ENCODE measurements around the gene PANK1.

Gene PANK1

GRCh38 chr10:89640241-89640640 lies 4.8 kb downstream of the PANK1 start:
- H3K27me3 ChIP-seq (ENCODE audit: control insufficient read depth in 3 of 3, insufficient read depth in 3 of 3, low read depth in 1 of 3, low read length in 3 of 3) = no peaks in the 10 kb centered on the region
- H3K4me1 ChIP-seq (ENCODE audit: control insufficient read depth in 2 of 2, insufficient read depth in 1 of 2, low read depth in 1 of 2, low read length in 2 of 2) = peaks cover 0 to 2% of the 10 kb centered on the region in 2 donors
- H2BK5ac ChIP-seq (ENCODE audit: low read length) = no peak overlapping the region
- no peak overlapping the region for H2AFZ ChIP-seq (ENCODE audit: low read length)
- H3K9me3 ChIP-seq (replicated peaks in 1 of 2; ENCODE audit: control insufficient read depth in 2 of 2, insufficient read depth in 1 of 2, low read depth in 1 of 2, low read length in 2 of 2) = no peaks in the 10 kb centered on the region
- no peak overlapping the region for H2BK120ac ChIP-seq (ENCODE audit: low read depth, low read length)
- no CpG with 5 or more reads among the region's 1 CpG for WGBS, 2 donors (ENCODE audit: extremely low coverage in 2 of 2, insufficient read length in 2 of 2, insufficient replicate concordance in 1 of 2)
- no peak overlapping the region for H3K23ac ChIP-seq (ENCODE audit: low read depth, low read length, poor library complexity)
- H3K4me2 ChIP-seq (ENCODE audit: insufficient read depth, low read length, poor library complexity, severe bottlenecking) = no peak overlapping the region
- H4K8ac ChIP-seq (ENCODE audit: low read depth, low read length) = no peak overlapping the region
- no peak overlapping the region for H2AK5ac ChIP-seq (ENCODE audit: low read depth, low read length)
- no peak overlapping the region for H3K27ac ChIP-seq (replicated peaks; ENCODE audit: low read length)
- no peak overlapping the region for H4K91ac ChIP-seq (ENCODE audit: low read depth, low read length, poor library complexity)
- H2BK15ac ChIP-seq (ENCODE audit: low read length) = no peak overlapping the region
- H3K36me3 ChIP-seq (replicated peaks in 1 of 2; ENCODE audit: control insufficient read depth in 2 of 2, insufficient read depth in 2 of 2, low read length in 2 of 2) = peaks cover 0 to 43% of the 10 kb centered on the region in 2 donors
- no peak overlapping the region for H3K14ac ChIP-seq (ENCODE audit: low read length)
- H3K18ac ChIP-seq (ENCODE audit: low read length) = no peak overlapping the region
- no peak for DNase-seq (ENCODE audit: low spot score)
- H3K4me3 ChIP-seq (ENCODE audit: low read length in 2 of 2) = no peak overlapping the region
- no peak overlapping the region for H2BK12ac ChIP-seq (ENCODE audit: low read length)
- no peak overlapping the region for H3K9ac ChIP-seq (ENCODE audit: low read depth, low read length, poor library complexity)
- no peak overlapping the region for H3K4ac ChIP-seq (ENCODE audit: low read length)
- no peaks in the 10 kb centered on the region for H3K79me1 ChIP-seq (ENCODE audit: low read depth, low read length)

GRCh38 chr10:89639326-89639725 lies 5.7 kb downstream of the PANK1 start:
- Histone ChIP-seq H2BK120ac (ENCODE audit: low read depth, low read length) (no peak overlapping the region), H4K8ac (ENCODE audit: low read depth, low read length) (no peak overlapping the region), H2AK5ac (ENCODE audit: low read depth, low read length) (no peak overlapping the region), H3K18ac (ENCODE audit: low read length) (no peak overlapping the region), H3K9ac (ENCODE audit: low read depth, low read length, poor library complexity) (no peak overlapping the region), H3K36me3 (replicated peaks in 1 of 2; ENCODE audit: control insufficient read depth in 2 of 2, insufficient read depth in 2 of 2, low read length in 2 of 2) (peaks cover 2 to 52% of the 10 kb centered on the region in 2 donors), H2AFZ (ENCODE audit: low read length) (no peak overlapping the region), H3K9me3 (replicated peaks in 1 of 2; ENCODE audit: control insufficient read depth in 2 of 2, insufficient read depth in 1 of 2, low read depth in 1 of 2, low read length in 2 of 2) (no peaks in the 10 kb centered on the region), H3K4me1 (ENCODE audit: control insufficient read depth in 2 of 2, insufficient read depth in 1 of 2, low read depth in 1 of 2, low read length in 2 of 2) (peaks cover 0 to 2% of the 10 kb centered on the region in 2 donors), H2BK12ac (ENCODE audit: low read length) (no peak overlapping the region), H2BK5ac (ENCODE audit: low read length) (no peak overlapping the region), H3K4ac (ENCODE audit: low read length) (no peak overlapping the region), H3K27me3 (ENCODE audit: control insufficient read depth in 3 of 3, insufficient read depth in 3 of 3, low read depth in 1 of 3, low read length in 3 of 3) (no peaks in the 10 kb centered on the region), H3K4me2 (ENCODE audit: insufficient read depth, low read length, poor library complexity, severe bottlenecking) (no peak overlapping the region), H3K27ac (replicated peaks; ENCODE audit: low read length) (no peak overlapping the region), H3K23ac (ENCODE audit: low read depth, low read length, poor library complexity) (no peak overlapping the region), H3K79me1 (ENCODE audit: low read depth, low read length) (no peaks in the 10 kb centered on the region), H3K14ac (ENCODE audit: low read length) (no peak overlapping the region), H2BK15ac (ENCODE audit: low read length) (no peak overlapping the region), H3K4me3 (ENCODE audit: low read length in 2 of 2) (no peak overlapping the region), H4K91ac (ENCODE audit: low read depth, low read length, poor library complexity) (no peak overlapping the region)
- no CpG with 5 or more reads among the region's 2 CpGs for WGBS, 2 donors (ENCODE audit: extremely low coverage in 2 of 2, insufficient read length in 2 of 2, insufficient replicate concordance in 1 of 2)
- DNase-seq (ENCODE audit: low spot score) = no peak

GRCh38 chr10:89637113-89637512 lies 7.9 kb downstream of the PANK1 start:
- H3K27me3 ChIP-seq (ENCODE audit: control insufficient read depth in 3 of 3, insufficient read depth in 3 of 3, low read depth in 1 of 3, low read length in 3 of 3) = no peaks in the 10 kb centered on the region
- no peak for DNase-seq (ENCODE audit: low spot score)
- no peaks in the 10 kb centered on the region for H3K79me1 ChIP-seq (ENCODE audit: low read depth, low read length)
- H4K91ac ChIP-seq (ENCODE audit: low read depth, low read length, poor library complexity) = no peak overlapping the region
- H3K27ac ChIP-seq (replicated peaks; ENCODE audit: low read length) = no peak overlapping the region
- H3K9me3 ChIP-seq (replicated peaks in 1 of 2; ENCODE audit: control insufficient read depth in 2 of 2, insufficient read depth in 1 of 2, low read depth in 1 of 2, low read length in 2 of 2) = no peaks in the 10 kb centered on the region
- H3K4me3 ChIP-seq (ENCODE audit: low read length in 2 of 2) = no peak overlapping the region
- H2BK15ac ChIP-seq (ENCODE audit: low read length) = no peak overlapping the region
- no peak overlapping the region for H2AK5ac ChIP-seq (ENCODE audit: low read depth, low read length)
- H3K4me2 ChIP-seq (ENCODE audit: insufficient read depth, low read length, poor library complexity, severe bottlenecking) = no peak overlapping the region
- no peak overlapping the region for H2BK5ac ChIP-seq (ENCODE audit: low read length)
- no peak overlapping the region for H2BK120ac ChIP-seq (ENCODE audit: low read depth, low read length)
- no CpG with 5 or more reads among the region's 7 CpGs for WGBS, 2 donors (ENCODE audit: extremely low coverage in 2 of 2, insufficient read length in 2 of 2, insufficient replicate concordance in 1 of 2)
- no peak overlapping the region for H2AFZ ChIP-seq (ENCODE audit: low read length)
- H4K8ac ChIP-seq (ENCODE audit: low read depth, low read length) = no peak overlapping the region
- H3K14ac ChIP-seq (ENCODE audit: low read length) = no peak overlapping the region
- peaks cover 5 to 75% of the 10 kb centered on the region in 2 donors for H3K36me3 ChIP-seq (replicated peaks in 1 of 2; ENCODE audit: control insufficient read depth in 2 of 2, insufficient read depth in 2 of 2, low read length in 2 of 2)
- H3K4ac ChIP-seq (ENCODE audit: low read length) = no peak overlapping the region
- no peaks in the 10 kb centered on the region for H3K4me1 ChIP-seq (ENCODE audit: control insufficient read depth in 2 of 2, insufficient read depth in 1 of 2, low read depth in 1 of 2, low read length in 2 of 2)
- H2BK12ac ChIP-seq (ENCODE audit: low read length) = no peak overlapping the region
- no peak overlapping the region for H3K23ac ChIP-seq (ENCODE audit: low read depth, low read length, poor library complexity)
- no peak overlapping the region for H3K9ac ChIP-seq (ENCODE audit: low read depth, low read length, poor library complexity)
- H3K18ac ChIP-seq (ENCODE audit: low read length) = no peak overlapping the region

GRCh38 chr10:89634637-89635036 lies 10.4 kb downstream of the PANK1 start:
- no peaks in the 10 kb centered on the region for H3K9me3 ChIP-seq (replicated peaks in 1 of 2; ENCODE audit: control insufficient read depth in 2 of 2, insufficient read depth in 1 of 2, low read depth in 1 of 2, low read length in 2 of 2)
- no peak overlapping the region for H2BK120ac ChIP-seq (ENCODE audit: low read depth, low read length)
- H2AFZ ChIP-seq (ENCODE audit: low read length) = no peak overlapping the region
- H2BK12ac ChIP-seq (ENCODE audit: low read length) = no peak overlapping the region
- H3K27me3 ChIP-seq (ENCODE audit: control insufficient read depth in 3 of 3, insufficient read depth in 3 of 3, low read depth in 1 of 3, low read length in 3 of 3) = no peaks in the 10 kb centered on the region
- no peak overlapping the region for H4K8ac ChIP-seq (ENCODE audit: low read depth, low read length)
- H3K4ac ChIP-seq (ENCODE audit: low read length) = no peak overlapping the region
- peaks cover 5 to 74% of the 10 kb centered on the region in 2 donors for H3K36me3 ChIP-seq (replicated peaks in 1 of 2; ENCODE audit: control insufficient read depth in 2 of 2, insufficient read depth in 2 of 2, low read length in 2 of 2)
- H3K27ac ChIP-seq (replicated peaks; ENCODE audit: low read length) = no peak overlapping the region
- no peak overlapping the region for H3K23ac ChIP-seq (ENCODE audit: low read depth, low read length, poor library complexity)
- no CpG with 5 or more reads among the region's 2 CpGs for WGBS, 2 donors (ENCODE audit: extremely low coverage in 2 of 2, insufficient read length in 2 of 2, insufficient replicate concordance in 1 of 2)
- no peaks in the 10 kb centered on the region for H3K4me1 ChIP-seq (ENCODE audit: control insufficient read depth in 2 of 2, insufficient read depth in 1 of 2, low read depth in 1 of 2, low read length in 2 of 2)
- H3K18ac ChIP-seq (ENCODE audit: low read length) = no peak overlapping the region
- H3K14ac ChIP-seq (ENCODE audit: low read length) = no peak overlapping the region
- no peak overlapping the region for H3K9ac ChIP-seq (ENCODE audit: low read depth, low read length, poor library complexity)
- H2BK5ac ChIP-seq (ENCODE audit: low read length) = no peak overlapping the region
- H2AK5ac ChIP-seq (ENCODE audit: low read depth, low read length) = no peak overlapping the region
- no peak for DNase-seq (ENCODE audit: low spot score)
- H2BK15ac ChIP-seq (ENCODE audit: low read length) = no peak overlapping the region
- no peak overlapping the region for H3K4me3 ChIP-seq (ENCODE audit: low read length in 2 of 2)
- no peak overlapping the region for H4K91ac ChIP-seq (ENCODE audit: low read depth, low read length, poor library complexity)
- no peaks in the 10 kb centered on the region for H3K79me1 ChIP-seq (ENCODE audit: low read depth, low read length)
- no peak overlapping the region for H3K4me2 ChIP-seq (ENCODE audit: insufficient read depth, low read length, poor library complexity, severe bottlenecking)
